Jurkat, Clone E6-1 (cell line): ENCODE results near the gene EYS.
"Not testable (repeated sequence)": the region's sequence is repeated elsewhere in the genome, so short reads cannot be mapped to it uniquely, and the experiment has no call there.

Experiments used
- DNase-seq: peaks from one replicate; pipeline ENCODE4 v3.0.0-alpha.2; 2011; ENCODE audit warnings: low read depth, low spot score
- H3K4me3 ChIP-seq: 2 replicates; pipeline ENCODE4 v1.5.1; 2011; ENCODE audit warnings: mild to moderate bottlenecking, low read length, control low read depth, moderate library complexity

EYS gene

GRCh38 chr6:64100702-64101303, 1606.2 kb downstream of the EYS start:
- no peak for DNase-seq
- no peak overlapping the region for H3K4me3 ChIP-seq

GRCh38 chr6:64090352-64090751, 1616.7 kb downstream of the EYS start:
- no peak for DNase-seq
- H3K4me3 ChIP-seq, result no peak overlapping the region

GRCh38 chr6:64085126-64085525, 1621.9 kb downstream of the EYS start:
- no peak overlapping the region for H3K4me3 ChIP-seq
- DNase-seq, result no peak

- H3K4me3 ChIP-seq, result no peak overlapping the region
- no peak for DNase-seq
Measured at GRCh38 chr6:64084185-64084663, 1622.8 kb downstream of the EYS start.

GRCh38 chr6:64083261-64083660, 1623.8 kb downstream of the EYS start:
- H3K4me3 ChIP-seq, result no peak overlapping the region
- no peak for DNase-seq

GRCh38 chr6:64081453-64081852, 1625.6 kb downstream of the EYS start:
- DNase-seq, result no peak
- H3K4me3 ChIP-seq, result no peak overlapping the region

- H3K4me3 ChIP-seq, result no peak overlapping the region
- DNase-seq, result no peak
Measured at GRCh38 chr6:64074981-64075380, 1632.0 kb downstream of the EYS start.

GRCh38 chr6:64072686-64073085, 1634.3 kb downstream of the EYS start:
- no peak overlapping the region for H3K4me3 ChIP-seq
- no peak for DNase-seq

GRCh38 chr6:64064919-64065318, 1642.1 kb downstream of the EYS start:
- no peak for DNase-seq
- H3K4me3 ChIP-seq, result no peak overlapping the region

GRCh38 chr6:64062960-64063683, 1643.9 kb downstream of the EYS start:
- no peak for DNase-seq
- no peak overlapping the region for H3K4me3 ChIP-seq

GRCh38 chr6:64054861-64055260, 1652.2 kb downstream of the EYS start:
- DNase-seq, result no peak
- H3K4me3 ChIP-seq, result no peak overlapping the region

- DNase-seq, result no peak
- no peak overlapping the region for H3K4me3 ChIP-seq
Measured at GRCh38 chr6:64050590-64050989, 1656.4 kb downstream of the EYS start.

GRCh38 chr6:64049736-64050135, 1657.3 kb downstream of the EYS start:
- no peak for DNase-seq
- H3K4me3 ChIP-seq, result no peak overlapping the region

GRCh38 chr6:64046746-64047208, 1660.2 kb downstream of the EYS start:
- DNase-seq, result no peak
- H3K4me3 ChIP-seq, result no peak overlapping the region

GRCh38 chr6:64041373-64041772, 1665.7 kb downstream of the EYS start:
- no peak for DNase-seq
- no peak overlapping the region for H3K4me3 ChIP-seq

GRCh38 chr6:64040113-64040512, 1666.9 kb downstream of the EYS start:
- no peak for DNase-seq
- no peak overlapping the region for H3K4me3 ChIP-seq

- H3K4me3 ChIP-seq, result no peak overlapping the region
- no peak for DNase-seq
Measured at GRCh38 chr6:64037427-64037826, 1669.6 kb downstream of the EYS start.

GRCh38 chr6:64034910-64035655, 1671.9 kb downstream of the EYS start:
- no peak for DNase-seq
- H3K4me3 ChIP-seq, result no peak overlapping the region

GRCh38 chr6:64034291-64034690, 1672.7 kb downstream of the EYS start:
- no peak overlapping the region for H3K4me3 ChIP-seq
- DNase-seq, result no peak

GRCh38 chr6:64030950-64031618, 1675.9 kb downstream of the EYS start:
- DNase-seq, H3K4me3 ChIP-seq: not testable (repeated sequence)
